ENCODE results near the gene LRRC56.

LRRC56 gene

GRCh38 chr11:581752-582151, 44.4 kb downstream of the LRRC56 start:
- DNase-seq: no peak
- no peak overlapping the region for H3K4me3 ChIP-seq (ENCODE audit: low read depth, low read length)
- no peaks in the 10 kb centered on the region for H3K9me3 ChIP-seq
- peaks cover 6% of the 10 kb centered on the region; the same call in 1 of the 2 replicates for H3K36me3 ChIP-seq
- TF ChIP-seq, protein P1, sequence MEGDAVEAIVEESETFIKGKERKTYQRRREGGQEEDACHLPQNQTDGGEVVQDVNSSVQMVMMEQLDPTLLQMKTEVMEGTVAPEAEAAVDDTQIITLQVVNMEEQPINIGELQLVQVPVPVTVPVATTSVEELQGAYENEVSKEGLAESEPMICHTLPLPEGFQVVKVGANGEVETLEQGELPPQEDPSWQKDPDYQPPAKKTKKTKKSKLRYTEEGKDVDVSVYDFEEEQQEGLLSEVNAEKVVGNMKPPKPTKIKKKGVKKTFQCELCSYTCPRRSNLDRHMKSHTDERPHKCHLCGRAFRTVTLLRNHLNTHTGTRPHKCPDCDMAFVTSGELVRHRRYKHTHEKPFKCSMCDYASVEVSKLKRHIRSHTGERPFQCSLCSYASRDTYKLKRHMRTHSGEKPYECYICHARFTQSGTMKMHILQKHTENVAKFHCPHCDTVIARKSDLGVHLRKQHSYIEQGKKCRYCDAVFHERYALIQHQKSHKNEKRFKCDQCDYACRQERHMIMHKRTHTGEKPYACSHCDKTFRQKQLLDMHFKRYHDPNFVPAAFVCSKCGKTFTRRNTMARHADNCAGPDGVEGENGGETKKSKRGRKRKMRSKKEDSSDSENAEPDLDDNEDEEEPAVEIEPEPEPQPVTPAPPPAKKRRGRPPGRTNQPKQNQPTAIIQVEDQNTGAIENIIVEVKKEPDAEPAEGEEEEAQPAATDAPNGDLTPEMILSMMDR (IDR thresholded peaks at IDR 0.05; ENCODE audit: low read depth, low read length): no peak
- no peaks in the 10 kb centered on the region for H3K4me1 ChIP-seq
- no peaks in the 10 kb centered on the region for H3K27me3 ChIP-seq

DNA sequence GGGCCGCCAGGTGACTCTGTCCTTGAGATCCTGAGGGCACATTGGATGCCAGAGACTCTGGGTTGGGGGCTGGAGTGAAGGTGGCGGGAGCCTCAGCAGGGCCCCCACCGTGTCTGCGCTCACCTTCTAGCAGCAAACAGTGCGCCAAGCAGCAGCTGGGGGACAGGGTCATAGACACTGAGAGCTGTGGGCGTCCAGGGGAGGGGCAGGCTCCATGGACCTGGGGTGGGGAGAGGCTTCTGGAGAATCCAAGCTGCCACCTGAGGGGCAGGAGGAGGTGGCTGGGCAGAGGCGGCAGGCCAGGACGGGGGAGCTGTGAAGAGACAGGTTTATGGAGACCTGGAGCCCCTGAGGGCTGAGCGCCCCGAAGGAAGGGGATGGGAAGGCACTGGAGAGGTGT, 47.0 kb downstream of the LRRC56 start:
- Histone ChIP-seq H3K4me3 (ENCODE audit: low read depth, low read length) (no peak overlapping the region), H3K36me3 (peaks cover 6% of the 10 kb centered on the region; the same call in 1 of the 2 replicates), H3K4me1 (no peaks in the 10 kb centered on the region), H3K27me3 (no peaks in the 10 kb centered on the region), H3K9me3 (no peaks in the 10 kb centered on the region)
- TF ChIP-seq, protein P1 (IDR thresholded peaks at IDR 0.05; ENCODE audit: low read depth, low read length): no peak
- DNase-seq: no peak

GRCh38 chr11:586376-587316, 49.3 kb downstream of the LRRC56 start:
- TF ChIP-seq, protein P1 (IDR thresholded peaks at IDR 0.05; ENCODE audit: low read depth, low read length): no peak

DNA sequence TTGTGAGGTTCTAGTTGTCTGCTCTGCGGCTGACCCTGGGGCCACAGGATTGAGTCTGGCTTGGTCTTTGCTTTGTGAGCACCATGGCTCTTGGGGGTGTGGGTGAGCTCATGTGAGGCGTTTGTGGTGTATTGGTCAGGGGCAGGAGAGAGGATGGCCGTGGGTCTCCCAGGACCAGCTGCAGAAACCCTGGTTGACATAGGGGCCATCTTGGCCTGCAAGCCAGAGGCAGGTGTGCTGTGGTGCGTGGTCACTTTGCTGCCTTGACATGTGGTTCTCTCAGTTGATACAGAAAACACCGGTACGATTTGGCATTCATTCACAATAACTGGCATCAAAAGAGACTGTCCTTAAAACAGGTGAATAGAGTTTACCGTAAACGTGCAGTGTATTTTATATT, 50.2 kb downstream of the LRRC56 start:
- peaks cover 10% of the 10 kb centered on the region for H3K36me3 ChIP-seq
- H3K4me3 ChIP-seq (ENCODE audit: low read depth, low read length): no peak overlapping the region
- DNase-seq: no peak
- TF ChIP-seq, protein P1 (IDR thresholded peaks at IDR 0.05; ENCODE audit: low read depth, low read length): no peak
- no peaks in the 10 kb centered on the region for H3K9me3 ChIP-seq
- no peaks in the 10 kb centered on the region for H3K27me3 ChIP-seq
- no peaks in the 10 kb centered on the region for H3K4me1 ChIP-seq

More at GRCh38 chr11:586376-587316, 49.3 kb downstream of the LRRC56 start:
- DNase-seq: no peak
- no peaks in the 10 kb centered on the region for H3K27me3 ChIP-seq
- peaks cover 6% of the 10 kb centered on the region; the same call in 1 of the 2 replicates for H3K36me3 ChIP-seq
- H3K4me3 ChIP-seq (ENCODE audit: low read depth, low read length): no peak overlapping the region
- H3K4me1 ChIP-seq: no peaks in the 10 kb centered on the region
- H3K9me3 ChIP-seq: no peaks in the 10 kb centered on the region

- H3K27me3 ChIP-seq: no peaks in the 10 kb centered on the region
- no peak for DNase-seq
- H3K36me3 ChIP-seq: peaks cover 14% of the 10 kb centered on the region
- TF ChIP-seq, protein P1 (IDR thresholded peaks at IDR 0.05; ENCODE audit: low read depth, low read length): no peak
- no peaks in the 10 kb centered on the region for H3K9me3 ChIP-seq
- no peak overlapping the region for H3K4me3 ChIP-seq (ENCODE audit: low read depth, low read length)
- no peaks in the 10 kb centered on the region for H3K4me1 ChIP-seq
These were observed 50.7 kb downstream of the LRRC56 start for GRCh38 chr11:587978-588380.

- no peak for DNase-seq
- H3K27me3 ChIP-seq: no peaks in the 10 kb centered on the region
- H3K9me3 ChIP-seq: no peaks in the 10 kb centered on the region
- TF ChIP-seq, protein P1 (IDR thresholded peaks at IDR 0.05; ENCODE audit: low read depth, low read length): no peak
- no peaks in the 10 kb centered on the region for H3K4me1 ChIP-seq
- H3K36me3 ChIP-seq: peaks cover 8% of the 10 kb centered on the region
- no peak overlapping the region for H3K4me3 ChIP-seq (ENCODE audit: low read depth, low read length)
These were observed 52.5 kb downstream of the LRRC56 start for GRCh38 chr11:589798-590197.

Measured in BE2C (cell line).